K562 (cell line): ENCODE results near the gene MYO10. TPM values are rescaled to one million over a fixed set of nuclear protein-coding genes. Genes with fewer than 3 reads are reported as not detected.

Experiments used
- ATAC-seq: fragments of 200-7000 bp; cut with Tn5 transposase; 3 replicates; pipeline ENCODE4 v1.9.1; 2020; ENCODE audit warnings: moderate library complexity
- BruUV-seq: library from RNA; stranded (reverse); fragments of 400-500 nt; replicated peaks from 2 replicates; lab custom pipeline; 2021; lab: Mats Ljungman, UMichigan
- CTCF ChIA-PET: fragments of 300-600 bp; formaldehyde crosslinking; extraction: SDS; loops from one replicate; lab custom pipeline; 2021; ENCODE audit warnings: low intra/inter-chr PET ratio; lab: Yijun Ruan, JAX
- POLR2A ChIA-PET: fragments of 300-600, 350-650 bp; sonication (Branson Sonifier 250); formaldehyde crosslinking; extraction: SDS; loops from one replicate; lab custom pipeline; 2021; ENCODE audit warnings: antibody characterized with exemption, inconsistent platforms; lab: Yijun Ruan, JAX
- DNase-seq, 4 experiments: peaks; one replicate each; pipeline versions ENCODE4 v3.0.0 to v3.0.0-alpha.2; 2011 to 2018; ENCODE audit warnings: low spot score in 3 of 4, mixed read lengths in 3 of 4; ENCODE audit errors: extremely low read depth in 1 of 4
- FAIRE-seq: peaks from 2 replicates; lab custom pipeline; 2011; peaks lifted over from hg19 to GRCh38; lab: Jason Lieb, UNC
- H2AFZ ChIP-seq: 2 replicates; pipeline ENCODE4 v1.6.0; 2011; ENCODE audit warnings: low read depth, low read length, control low read depth, inconsistent platforms
- H3K27ac ChIP-seq: fragments of 200-600 bp; 3 replicates; pipeline ENCODE4 v1.8.0; 2011; ENCODE audit warnings: low read depth, mild to moderate bottlenecking, control low read depth, inconsistent platforms, low read length, moderate library complexity, mixed read lengths; ENCODE audit errors: extremely low read depth
- H3K27me3 ChIP-seq, 2 experiments: fragments of 300-600 bp in 1 of 2; 2 replicates in 1 of 2; 3 replicates in 1 of 2; pipeline versions ENCODE4 v1.6.0 to v1.8.0; 2011; ENCODE audit warnings: inconsistent platforms in 2 of 2, low read length in 2 of 2, mild to moderate bottlenecking in 1 of 2, mixed read lengths in 1 of 2, moderate library complexity in 1 of 2; ENCODE audit not compliant: control insufficient read depth in 2 of 2, insufficient read depth in 2 of 2
- H3K36me3 ChIP-seq: fragments of 300-600 bp; 3 replicates; pipeline ENCODE4 v1.8.0; 2011; ENCODE audit warnings: mild to moderate bottlenecking, low read length, inconsistent platforms; ENCODE audit not compliant: control insufficient read depth, insufficient read depth
- H3K4me1 ChIP-seq, 2 experiments: fragments of 200-600 bp in 1 of 2; replicated peaks in 1 of 2; 2 replicates in 1 of 2; 3 replicates in 1 of 2; pipeline versions ENCODE4 v1.5.1 to v1.8.0; 2011; ENCODE audit warnings: inconsistent platforms in 2 of 2, low read length in 2 of 2, mild to moderate bottlenecking in 1 of 2, mixed read lengths in 1 of 2, moderate library complexity in 1 of 2; ENCODE audit not compliant: control insufficient read depth in 2 of 2, insufficient read depth in 2 of 2
- H3K4me2 ChIP-seq: 2 replicates; pipeline ENCODE4 v1.6.1; 2011; ENCODE audit warnings: low read length, control low read depth, inconsistent platforms, mixed read lengths; ENCODE audit not compliant: insufficient read depth
- H3K4me3 ChIP-seq: fragments of 200-600 bp; sonication (generic), shearing (Covaris generic); 2 replicates; pipeline ENCODE4 v1.5.1; 2016; ENCODE audit warnings: control low read depth, inconsistent platforms
- H3K79me2 ChIP-seq: fragments of 200-600 bp; 3 replicates; pipeline ENCODE4 v1.8.0; 2011; ENCODE audit warnings: low read length, inconsistent platforms; ENCODE audit not compliant: control insufficient read depth, insufficient read depth
- H3K9ac ChIP-seq, 2 experiments: 2 replicates each; pipeline versions ENCODE4 v1.6.0 to v1.6.1; 2011; ENCODE audit warnings: low read depth in 2 of 2, low read length in 2 of 2, control low read depth in 1 of 2, inconsistent platforms in 1 of 2, mild to moderate bottlenecking in 1 of 2, mixed read lengths in 1 of 2; ENCODE audit not compliant: insufficient read depth in 1 of 2
- H3K9me1 ChIP-seq: one replicate; pipeline ENCODE4 v1.6.0; 2011; ENCODE audit warnings: inconsistent platforms, mild to moderate bottlenecking, low read length, moderate library complexity; ENCODE audit not compliant: control insufficient read depth, insufficient read depth
- H3K9me3 ChIP-seq: replicated peaks from 2 replicates; pipeline ENCODE4 v1.5.1; 2011; ENCODE audit warnings: low read depth, low read length, inconsistent platforms; ENCODE audit not compliant: control insufficient read depth, insufficient read depth
- H4K20me1 ChIP-seq: replicated peaks from 2 replicates; pipeline ENCODE4 v1.6.1; 2011; ENCODE audit warnings: low read length, inconsistent platforms, mixed read lengths; ENCODE audit not compliant: control insufficient read depth, insufficient read depth
- RAD51 ChIP-seq: fragments of 450-650 bp; IDR thresholded peaks from 2 replicates; pipeline ENCODE4 v1.7.1; 2016; ENCODE audit warnings: low read depth, mild to moderate bottlenecking, borderline replicate concordance
- SMC3 ChIP-seq: conservative IDR thresholded peaks from 2 replicates; pipeline ENCODE4 v1.6.1; 2011; ENCODE audit warnings: low read depth, low read length, improper control_type of control experiment; ENCODE audit not compliant: insufficient read depth
- SREBF1 ChIP-seq: fragments of 150-350 bp; IDR thresholded peaks from 2 replicates; pipeline ENCODE4 v1.6.1; 2014; ENCODE audit warnings: antibody characterized with exemption, low read depth, low read length, borderline replicate concordance
- SRF ChIP-seq, 2 experiments: fragments of 250-450, 450-650 bp in 1 of 2; sonication (Bioruptor Pico) in 1 of 2; sonication (generic) in 1 of 2; formaldehyde crosslinking; IDR thresholded peaks; 2 replicates each; pipeline versions ENCODE4 v1.5.0 to v1.5.1; 2020 to 2022; ENCODE audit warnings: mild to moderate bottlenecking in 1 of 2, missing genetic modification reagents in 1 of 2
- XRCC4 ChIP-seq: IDR thresholded peaks from one replicate; pipeline ENCODE4 v1.6.1; 2011; ENCODE audit not compliant: insufficient read depth, insufficient read length; ENCODE audit errors: extremely low read depth
- ZNF212 ChIP-seq: fragments of 450-650 bp; formaldehyde crosslinking; IDR thresholded peaks from 2 replicates; pipeline ENCODE4 v1.4.0; 2020; ENCODE audit warnings: mild to moderate bottlenecking
- ZNF354B ChIP-seq: fragments of 250-450 bp; sonication (Bioruptor Pico); IDR thresholded peaks from 2 replicates; pipeline ENCODE4 v1.4.0; 2020
- WGBS: fragments of 100-300 bp; shearing (Covaris generic); methylation state at CpG from one replicate; pipeline ENCODE4 v1.1.6; 2016; ENCODE audit warnings: low coverage, mixed read lengths; ENCODE audit not compliant: insufficient coverage; ENCODE audit errors: missing lambda C conversion rate; 5-methylcytosine and 5-hydroxymethylcytosine counted together
- in situ Hi-C: fragments of 300-500 bp; cut with MboI; formaldehyde crosslinking; loops from 4 replicates; pipeline ENCODE4 v1.15.0; 2018; ENCODE audit warnings: inconsistent platforms, mixed read lengths
- intact Hi-C: fragments of 100-400 bp; cut with micrococcal nuclease; formaldehyde crosslinking; loops from 2 replicates; pipeline ENCODE4 v1.14.2; 2022
- polyA plus RNA-seq, 8 experiments: library from polyadenylated mRNA; depleted of rRNA in 4 of 8; stranded (reverse) in 5 of 8; unstranded in 3 of 8; fragments of >200 nt; fragmentation: Nextera tagmentation in 2 of 8; fragmentation: Illumina TruSeq in 1 of 8; extraction: Ambion mirVana in 2 of 8; extraction: Trizol in 1 of 8; gene quantifications; 2 replicates each; pipeline versions ENCODE4 v1.2.1 to v1.2.3, GENCODE V29; 2011 to 2014; ENCODE audit warnings: inconsistent platforms in 1 of 8, missing spikeins in 1 of 8
- total RNA-seq, 7 experiments: library from RNA; depleted of rRNA in 6 of 7; stranded (reverse); fragments of >200 nt in 6 of 7; fragmentation: Illumina TruSeq in 2 of 7; extraction: Trizol in 2 of 7; gene quantifications; 2 replicates each; pipeline versions ENCODE4 v1.2.1 to v1.2.3, GENCODE V29; 2011 to 2021; ENCODE audit warnings: low replicate concordance in 1 of 7
- TF ChIP-seq, protein P1 (sequence below): sonication (generic); formaldehyde crosslinking; IDR thresholded peaks from 2 replicates; pipeline ENCODE4 v1.8.0; 2022; ENCODE audit warnings: mild to moderate bottlenecking, missing genetic modification reagents, borderline replicate concordance
- TF ChIP-seq, protein P2 (sequence below): fragments of 450-650 bp; formaldehyde crosslinking; IDR thresholded peaks from 2 replicates; pipeline ENCODE4 v1.4.0; 2020; ENCODE audit warnings: mild to moderate bottlenecking
- TF ChIP-seq, protein P3 (sequence below), 2 experiments: fragments of 250-450 bp in 1 of 2; fragments of 450-650 bp in 1 of 2; sonication (Bioruptor Pico) in 1 of 2; IDR thresholded peaks; 2 replicates each; pipeline versions ENCODE4 v1.6.1 to v1.8.0; 2016 to 2021; ENCODE audit warnings: mild to moderate bottlenecking in 2 of 2, moderate library complexity in 2 of 2, missing compliant biosample characterization in 1 of 2, missing genetic modification characterization in 1 of 2

MYO10 gene
- total and polyA plus RNA-seq, 9 of the 15 experiments (the other 6 are each of a cell fraction or from before 2014, with no cell fraction given), result 0.04 to 0.24 TPM; not detected in 7

DNA sequence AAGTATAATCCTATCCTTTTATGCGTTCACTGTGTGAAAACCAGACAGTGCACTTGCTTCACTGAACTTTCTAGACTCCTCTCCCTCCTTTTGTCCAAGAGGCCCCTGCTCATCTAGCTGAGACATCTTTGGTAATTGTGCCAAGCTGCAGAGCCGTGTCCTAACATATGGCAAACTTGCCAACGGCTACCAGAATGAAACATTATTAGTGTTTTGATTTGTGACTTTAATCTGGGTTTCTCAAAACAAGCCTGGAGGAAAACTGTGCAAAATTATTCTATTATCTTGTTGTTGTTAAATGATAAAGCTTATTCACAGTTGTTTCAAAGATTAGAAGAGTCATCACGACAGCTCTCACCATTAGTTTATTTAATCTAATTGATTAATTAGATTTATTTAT is 240.3 kb downstream of the MYO10 start:
- Histone ChIP-seq H3K36me3 (no peaks in the 10 kb centered on the region), H3K9me3 (no peaks in the 10 kb centered on the region), H3K9me1 (no peaks in the 10 kb centered on the region), H3K4me1 (peaks cover 0 to under 1% of the 10 kb centered on the region in 2 experiments; a peak in 1 of 5 replicates), H3K4me3 (no peak overlapping the region), H4K20me1 (no peaks in the 10 kb centered on the region), H3K27ac (no peak overlapping the region), H3K4me2 (no peak overlapping the region), H2AFZ (no peak overlapping the region), H3K9ac (no peak overlapping the region), H3K79me2 (no peaks in the 10 kb centered on the region), H3K27me3 (peaks cover 11 to 30% of the 10 kb centered on the region in 2 experiments)
- TF ChIP-seq SRF (CRISPR knock-in tag; IDR thresholded peaks at IDR 0.05), result no peak
- intact Hi-C loops (no loop called here), in situ Hi-C loops (no loop called here)
- no peak for FAIRE-seq
- ATAC-seq, result no peak
- 0% methylated on average over 4 of the region's 4 CpGs for WGBS
- DNase-seq, result no peak
- POLR2A ChIA-PET, result no interaction called here
- BruUV-seq, result no TSS peak
- CTCF ChIA-PET, result no interaction called here

DNA sequence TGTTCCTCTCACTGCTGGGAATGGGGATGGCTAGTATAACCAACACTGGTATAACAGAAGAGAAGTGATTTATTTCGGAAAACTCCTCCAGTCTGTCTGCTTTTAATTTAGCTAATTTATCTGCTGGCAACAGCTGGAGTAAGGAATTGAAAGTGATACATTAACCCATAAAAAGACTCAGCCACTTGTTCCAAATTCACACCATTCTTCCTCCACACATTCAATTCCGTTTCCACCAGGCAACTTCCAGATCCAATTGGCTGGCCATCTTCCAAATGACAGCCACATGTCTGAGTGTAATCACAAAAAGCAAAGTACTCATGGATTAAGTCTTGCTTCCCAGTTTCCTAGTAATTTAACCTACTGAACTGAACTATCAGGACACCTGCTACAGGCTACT is 242.2 kb downstream of the MYO10 start:
- Histone ChIP-seq H3K4me2 (no peak overlapping the region), H3K4me1 (no peaks in the 10 kb centered on the region), H4K20me1 (no peaks in the 10 kb centered on the region), H3K27me3 (peaks cover 9 to 17% of the 10 kb centered on the region in 2 experiments; a peak in 4 of 5 replicates), H3K27ac (no peak overlapping the region), H3K9me1 (no peaks in the 10 kb centered on the region), H3K36me3 (no peaks in the 10 kb centered on the region), H3K79me2 (no peaks in the 10 kb centered on the region), H3K4me3 (no peak overlapping the region), H3K9ac (no peak overlapping the region), H3K9me3 (no peaks in the 10 kb centered on the region), H2AFZ (no peak overlapping the region)
- DNase-seq (no peak), FAIRE-seq (no peak), ATAC-seq (no peak)
- no TSS peak for BruUV-seq
- intact Hi-C loops, result no loop called here
- POLR2A ChIA-PET, result no interaction called here
- in situ Hi-C loops, result no loop called here
- CTCF ChIA-PET, result no interaction called here
- 0% methylated on average over 2 of the region's 2 CpGs for WGBS
- TF ChIP-seq RAD51, result no peak
- TF ChIP-seq, protein P1, sequence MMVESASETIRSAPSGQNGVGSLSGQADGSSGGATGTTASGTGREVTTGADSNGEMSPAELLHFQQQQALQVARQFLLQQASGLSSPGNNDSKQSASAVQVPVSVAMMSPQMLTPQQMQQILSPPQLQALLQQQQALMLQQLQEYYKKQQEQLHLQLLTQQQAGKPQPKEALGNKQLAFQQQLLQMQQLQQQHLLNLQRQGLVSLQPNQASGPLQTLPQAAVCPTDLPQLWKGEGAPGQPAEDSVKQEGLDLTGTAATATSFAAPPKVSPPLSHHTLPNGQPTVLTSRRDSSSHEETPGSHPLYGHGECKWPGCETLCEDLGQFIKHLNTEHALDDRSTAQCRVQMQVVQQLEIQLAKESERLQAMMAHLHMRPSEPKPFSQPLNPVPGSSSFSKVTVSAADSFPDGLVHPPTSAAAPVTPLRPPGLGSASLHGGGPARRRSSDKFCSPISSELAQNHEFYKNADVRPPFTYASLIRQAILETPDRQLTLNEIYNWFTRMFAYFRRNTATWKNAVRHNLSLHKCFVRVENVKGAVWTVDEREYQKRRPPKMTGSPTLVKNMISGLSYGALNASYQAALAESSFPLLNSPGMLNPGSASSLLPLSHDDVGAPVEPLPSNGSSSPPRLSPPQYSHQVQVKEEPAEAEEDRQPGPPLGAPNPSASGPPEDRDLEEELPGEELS (CRISPR knock-in tag), result no peak
- TF ChIP-seq SMC3, result no peak
- TF ChIP-seq, protein P2, sequence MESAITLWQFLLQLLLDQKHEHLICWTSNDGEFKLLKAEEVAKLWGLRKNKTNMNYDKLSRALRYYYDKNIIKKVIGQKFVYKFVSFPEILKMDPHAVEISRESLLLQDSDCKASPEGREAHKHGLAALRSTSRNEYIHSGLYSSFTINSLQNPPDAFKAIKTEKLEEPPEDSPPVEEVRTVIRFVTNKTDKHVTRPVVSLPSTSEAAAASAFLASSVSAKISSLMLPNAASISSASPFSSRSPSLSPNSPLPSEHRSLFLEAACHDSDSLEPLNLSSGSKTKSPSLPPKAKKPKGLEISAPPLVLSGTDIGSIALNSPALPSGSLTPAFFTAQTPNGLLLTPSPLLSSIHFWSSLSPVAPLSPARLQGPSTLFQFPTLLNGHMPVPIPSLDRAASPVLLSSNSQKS (CRISPR knock-in tag), result no peak
- TF ChIP-seq ZNF212 (CRISPR knock-in tag), result no peak
- TF ChIP-seq ZNF354B, result no peak
- TF ChIP-seq, protein P3, sequence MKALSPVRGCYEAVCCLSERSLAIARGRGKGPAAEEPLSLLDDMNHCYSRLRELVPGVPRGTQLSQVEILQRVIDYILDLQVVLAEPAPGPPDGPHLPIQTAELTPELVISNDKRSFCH (CRISPR knock-in tag; IDR thresholded peaks at IDR 0.05), result no peak
- TF ChIP-seq, protein P3 (tag; IDR thresholded peaks at IDR 0.05), result no peak
- no peak for TF ChIP-seq SREBF1
- TF ChIP-seq XRCC4, result no peak
